Peyer's patch (tissue), 4 donors: ENCODE data around the gene AUTS2.

Source experiments
- CTCF ChIP-seq, 6 experiments: fragments of 450-650 bp in 4 of 6; fragments of 200-600 bp in 2 of 6; sonication (generic) in 1 of 6; IDR thresholded peaks; one replicate each; pipeline ENCODE4 v1.5.1; 2017 to 2019; ENCODE audit warnings: antibody characterized with exemption in 6 of 6, mild to moderate bottlenecking in 3 of 6, moderate library complexity in 1 of 6
- POLR2A ChIP-seq, 2 donors: fragments of 450-650 bp; IDR thresholded peaks; one replicate each; pipeline ENCODE4 v1.5.1; 2017; ENCODE audit warnings: antibody characterized with exemption in 2 of 2, mild to moderate bottlenecking in 2 of 2, moderate library complexity in 2 of 2

- TF ChIP-seq CTCF (IDR thresholded peaks at IDR 0.05) (no peak), POLR2A (IDR thresholded peaks at IDR 0.05) (no peak)
Observed at GRCh38 chr7:69708857-69709256, 110.6 kb downstream of the AUTS2 start.
